ENCODE data around the gene NPIPB6. TPM values are rescaled to one million over a fixed set of nuclear protein-coding genes. Genes with fewer than 3 reads are reported as not detected.

Gene NPIPB6
- total and polyA plus RNA-seq, 8 donors = 0.25 to 2.0 (median 0.61) TPM; not detected in 1

DNA sequence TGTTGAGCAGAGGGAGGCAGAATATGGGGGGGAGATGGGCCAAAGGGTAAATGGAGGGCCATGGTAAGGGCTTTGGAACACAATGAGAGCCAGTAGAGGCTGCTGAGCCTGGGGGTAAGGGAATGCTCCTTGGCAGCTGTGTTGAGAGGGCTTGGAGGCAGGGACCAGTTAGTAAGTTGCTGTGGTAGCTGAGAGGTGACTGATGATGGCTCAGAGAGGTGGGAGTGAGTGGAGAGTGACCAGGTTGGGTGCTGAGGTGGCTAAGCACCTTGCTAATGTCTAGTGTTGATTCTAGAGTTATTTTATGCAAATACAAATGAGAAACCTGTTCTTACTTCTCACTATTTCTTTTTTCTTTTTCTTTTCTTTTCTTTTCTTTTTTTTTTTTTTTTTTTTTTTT, 60.2 kb downstream of the NPIPB6 start:
- FAIRE-seq (no peak), DNase-seq (no peak), ATAC-seq (no peak)
- no peak overlapping the region for H3K27ac ChIP-seq
- H3K4me3 ChIP-seq = no peak overlapping the region
- no peaks in the 10 kb centered on the region for H3K9me3 ChIP-seq
- TF ChIP-seq, protein P1, sequence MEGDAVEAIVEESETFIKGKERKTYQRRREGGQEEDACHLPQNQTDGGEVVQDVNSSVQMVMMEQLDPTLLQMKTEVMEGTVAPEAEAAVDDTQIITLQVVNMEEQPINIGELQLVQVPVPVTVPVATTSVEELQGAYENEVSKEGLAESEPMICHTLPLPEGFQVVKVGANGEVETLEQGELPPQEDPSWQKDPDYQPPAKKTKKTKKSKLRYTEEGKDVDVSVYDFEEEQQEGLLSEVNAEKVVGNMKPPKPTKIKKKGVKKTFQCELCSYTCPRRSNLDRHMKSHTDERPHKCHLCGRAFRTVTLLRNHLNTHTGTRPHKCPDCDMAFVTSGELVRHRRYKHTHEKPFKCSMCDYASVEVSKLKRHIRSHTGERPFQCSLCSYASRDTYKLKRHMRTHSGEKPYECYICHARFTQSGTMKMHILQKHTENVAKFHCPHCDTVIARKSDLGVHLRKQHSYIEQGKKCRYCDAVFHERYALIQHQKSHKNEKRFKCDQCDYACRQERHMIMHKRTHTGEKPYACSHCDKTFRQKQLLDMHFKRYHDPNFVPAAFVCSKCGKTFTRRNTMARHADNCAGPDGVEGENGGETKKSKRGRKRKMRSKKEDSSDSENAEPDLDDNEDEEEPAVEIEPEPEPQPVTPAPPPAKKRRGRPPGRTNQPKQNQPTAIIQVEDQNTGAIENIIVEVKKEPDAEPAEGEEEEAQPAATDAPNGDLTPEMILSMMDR (IDR thresholded peaks at IDR 0.05) = no peak
- no peaks in the 10 kb centered on the region for H3K4me1 ChIP-seq
- H3K36me3 ChIP-seq = no peaks in the 10 kb centered on the region
- intact Hi-C loops (cut with DNase I) = no loop called here
- H3K27me3 ChIP-seq = no peaks in the 10 kb centered on the region

DNA sequence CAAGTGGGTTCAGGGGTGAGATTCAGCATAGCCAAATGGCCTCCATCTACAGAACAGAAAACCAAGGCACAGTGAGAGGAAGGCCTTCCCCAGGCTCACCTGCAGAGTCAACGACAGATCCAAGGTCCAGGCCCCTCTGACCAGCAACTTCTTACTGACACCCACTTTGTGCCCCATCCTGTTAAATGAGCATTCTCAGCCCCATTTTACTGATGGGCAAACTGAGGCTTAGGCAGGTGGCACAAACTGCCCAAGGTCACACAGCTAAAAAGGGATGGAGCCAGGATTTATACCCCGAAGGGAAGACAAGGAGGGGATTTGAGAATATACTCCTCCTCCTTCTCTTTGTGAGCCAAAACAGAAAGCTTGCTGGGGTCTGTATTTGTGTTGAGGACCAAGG, 61.7 kb downstream of the NPIPB6 start:
- H3K9me3 ChIP-seq = no peaks in the 10 kb centered on the region
- DNase-seq (no peak), ATAC-seq (no peak), FAIRE-seq (no peak)
- H3K36me3 ChIP-seq = no peaks in the 10 kb centered on the region
- no peaks in the 10 kb centered on the region for H3K4me1 ChIP-seq
- no peaks in the 10 kb centered on the region for H3K27me3 ChIP-seq
- H3K27ac ChIP-seq = no peak overlapping the region
- TF ChIP-seq, protein P1 (IDR thresholded peaks at IDR 0.05) = no peak
- WGBS, 2 donors = 89 to 93% methylated on average over 2 of the region's 2 CpGs
- no peak overlapping the region for H3K4me3 ChIP-seq
- intact Hi-C loops (cut with DNase I) = no loop called here

DNA sequence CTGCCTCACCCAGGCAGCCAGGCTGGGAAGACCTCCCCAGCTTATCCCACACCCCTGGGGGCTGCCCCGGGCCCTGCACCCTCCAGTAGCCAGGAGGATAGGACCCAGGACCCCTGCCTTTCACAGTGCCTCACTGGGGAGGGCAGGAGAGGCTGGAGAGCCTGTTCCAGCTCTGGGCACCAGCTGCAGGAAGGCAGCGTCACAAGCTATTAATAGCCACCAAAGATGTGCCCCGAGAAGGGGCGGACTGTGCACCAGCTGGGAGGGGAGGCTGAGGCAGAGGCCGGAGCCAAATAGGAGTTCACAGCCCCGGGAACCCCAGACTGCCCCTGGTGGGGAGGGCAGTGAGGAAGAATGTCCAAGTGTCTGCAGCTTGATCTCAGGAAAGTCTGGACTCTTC, 62.2 kb downstream of the NPIPB6 start:
- TF ChIP-seq, protein P1 (IDR thresholded peaks at IDR 0.05) = no peak
- 79 to 95% methylated on average over 6 of the region's 6 CpGs for WGBS, 2 donors
- ATAC-seq = no peak

DNA sequence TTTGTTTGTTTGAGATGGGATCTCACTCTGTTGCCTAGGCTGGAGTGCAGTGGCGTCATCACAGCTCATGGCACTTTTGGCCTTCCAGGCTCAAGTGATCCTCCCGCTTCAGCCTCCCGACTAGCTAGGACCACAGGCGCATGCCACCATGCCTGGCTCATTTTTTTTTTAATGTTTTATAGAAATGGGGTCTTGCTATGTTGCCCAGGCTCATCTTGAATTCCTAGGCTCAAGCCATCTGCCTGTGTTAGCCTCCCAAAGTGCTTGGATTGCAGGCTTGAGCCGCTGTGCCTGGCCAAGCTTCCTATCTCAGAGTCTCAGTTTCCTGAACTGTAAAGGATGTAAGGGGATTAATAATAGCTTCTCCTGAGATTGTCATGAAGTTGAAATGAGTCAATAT, 63.0 kb downstream of the NPIPB6 start:
- H3K4me1 ChIP-seq = no peaks in the 10 kb centered on the region
- no peak overlapping the region for H3K4me3 ChIP-seq
- no peaks in the 10 kb centered on the region for H3K36me3 ChIP-seq
- intact Hi-C loops (cut with DNase I) = no loop called here
- no peaks in the 10 kb centered on the region for H3K9me3 ChIP-seq
- H3K27ac ChIP-seq = no peak overlapping the region
- TF ChIP-seq, protein P1 (IDR thresholded peaks at IDR 0.05) = no peak
- ATAC-seq (no peak), FAIRE-seq (no peak), DNase-seq (no peak)
- WGBS, 2 donors = 93 to 95% methylated on average over 5 of the region's 5 CpGs
- no peaks in the 10 kb centered on the region for H3K27me3 ChIP-seq

More for the DNA sequence above, 62.2 kb downstream of the NPIPB6 start:
- Histone ChIP-seq H3K36me3 (no peaks in the 10 kb centered on the region), H3K27me3 (no peaks in the 10 kb centered on the region), H3K4me3 (no peak overlapping the region), H3K4me1 (no peaks in the 10 kb centered on the region), H3K27ac (no peak overlapping the region), H3K9me3 (no peaks in the 10 kb centered on the region)
- DNase-seq (no peak), FAIRE-seq (no peak)
- intact Hi-C loops (cut with DNase I) = no loop called here

GRCh38 chr16:28298511-28298878, 64.8 kb downstream of the NPIPB6 start:
- Histone ChIP-seq H3K36me3 (no peaks in the 10 kb centered on the region), H3K4me1 (no peaks in the 10 kb centered on the region), H3K9me3 (no peaks in the 10 kb centered on the region), H3K4me3 (no peak overlapping the region), H3K27ac (no peak overlapping the region), H3K27me3 (no peaks in the 10 kb centered on the region)
- intact Hi-C loops (cut with DNase I) = no loop called here
- WGBS, 2 donors = 78 to 80% methylated on average over 4 of the region's 4 CpGs
- FAIRE-seq (no peak), DNase-seq (no peak), ATAC-seq (no peak)
- TF ChIP-seq, protein P1 (IDR thresholded peaks at IDR 0.05) = no peak

All from pancreas (tissue), 10 donors.